Stimulated activated CD4-positive, alpha-beta T cell treated with anti-CD3 and anti-CD28 coated beads, Interleukin-2, amount 100 ng/mL, for 24 hours (primary cell): ENCODE results near the gene TAMM41.
"Not testable (repeated sequence)": the region's sequence is repeated elsewhere in the genome, so short reads cannot be mapped to it uniquely, and the experiment has no call there.

Experiments used
- DNase-seq, 2 donors: peaks; one replicate each; pipeline ENCODE4 v3.0.0-alpha.2; 2020

Gene TAMM41, protein sequence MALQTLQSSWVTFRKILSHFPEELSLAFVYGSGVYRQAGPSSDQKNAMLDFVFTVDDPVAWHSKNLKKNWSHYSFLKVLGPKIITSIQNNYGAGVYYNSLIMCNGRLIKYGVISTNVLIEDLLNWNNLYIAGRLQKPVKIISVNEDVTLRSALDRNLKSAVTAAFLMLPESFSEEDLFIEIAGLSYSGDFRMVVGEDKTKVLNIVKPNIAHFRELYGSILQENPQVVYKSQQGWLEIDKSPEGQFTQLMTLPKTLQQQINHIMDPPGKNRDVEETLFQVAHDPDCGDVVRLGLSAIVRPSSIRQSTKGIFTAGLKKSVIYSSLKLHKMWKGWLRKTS

GRCh38 chr3:11846281-11847266 is at the start of gene TAMM41:
TSS of gene TAMM41 (minus strand) at chr3:11846885. CDS start at chr3:11846636, 249 bp downstream.
- DNase-seq: peak; percentile 91 to 92

GRCh38 chr3:11878837-11879236 is 32.2 kb upstream of the TAMM41 start:
- no peak for DNase-seq

GRCh38 chr3:11874707-11875106 is 28.0 kb upstream of the TAMM41 start:
- not testable (repeated sequence) for DNase-seq

GRCh38 chr3:11863739-11864138 is 17.1 kb upstream of the TAMM41 start:
- not testable (repeated sequence) for DNase-seq

DNA sequence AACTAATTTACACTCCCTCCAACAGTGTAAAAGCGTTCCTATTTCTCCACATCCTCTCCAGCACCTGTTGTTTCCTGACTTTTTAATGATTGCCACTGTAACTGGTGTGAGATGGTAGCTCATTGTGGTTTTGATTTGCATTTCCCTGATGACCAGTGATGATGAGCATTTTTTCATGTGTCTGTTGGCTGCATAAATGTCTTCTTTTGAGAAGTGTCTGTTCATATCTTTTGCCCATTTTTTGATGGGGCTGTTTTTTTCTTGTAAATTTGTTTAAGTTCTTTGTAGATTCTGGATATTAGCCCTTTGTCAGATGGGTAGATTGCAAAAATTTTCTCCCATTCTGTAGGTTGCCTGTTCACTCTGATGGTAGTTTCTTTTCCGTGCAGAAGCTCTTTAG is 15.9 kb upstream of the TAMM41 start:
- DNase-seq: not testable (repeated sequence)

DNA sequence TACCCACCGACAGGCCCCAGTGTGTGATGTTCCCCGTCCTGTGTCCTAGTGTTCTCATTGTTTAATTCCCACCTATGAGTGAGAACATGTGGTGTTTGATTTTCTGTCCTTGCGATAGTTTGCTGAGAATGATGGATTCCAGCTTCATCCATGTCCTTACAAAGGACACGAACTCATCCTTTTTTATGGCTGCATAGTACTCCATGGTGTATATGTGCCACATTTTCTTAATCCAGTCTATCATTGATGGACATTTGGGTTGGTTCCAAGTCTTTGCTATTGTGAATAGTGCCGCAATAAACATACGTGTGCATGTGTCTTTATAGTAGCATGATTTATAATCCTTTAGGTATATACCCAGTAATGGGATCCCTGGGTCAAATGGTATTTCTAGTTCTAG is 15.5 kb upstream of the TAMM41 start:
- DNase-seq: not testable (repeated sequence)

- DNase-seq: not testable (repeated sequence)
These were observed 13.5 kb upstream of the TAMM41 start for GRCh38 chr3:11860213-11860612.

DNA sequence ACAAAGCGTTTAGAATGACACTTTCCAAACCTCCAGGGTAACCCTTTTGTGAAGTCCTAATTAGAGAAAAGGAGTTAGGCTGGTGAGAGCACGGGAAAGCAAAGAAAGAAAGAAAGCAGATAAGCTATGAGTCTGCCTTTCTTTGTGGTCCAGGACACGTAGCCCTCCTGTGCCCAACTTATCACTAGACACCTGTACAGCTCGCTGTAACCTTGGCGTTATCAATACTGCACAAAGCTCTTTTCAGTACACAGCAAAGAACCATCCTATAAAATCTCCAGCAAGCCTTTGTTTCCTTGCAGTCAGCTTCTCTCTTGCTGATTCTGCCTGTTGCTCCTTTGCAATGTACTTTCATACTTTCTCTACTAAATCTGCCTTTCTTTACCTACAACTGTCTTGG is 6.8 kb upstream of the TAMM41 start:
- no peak for DNase-seq

DNA sequence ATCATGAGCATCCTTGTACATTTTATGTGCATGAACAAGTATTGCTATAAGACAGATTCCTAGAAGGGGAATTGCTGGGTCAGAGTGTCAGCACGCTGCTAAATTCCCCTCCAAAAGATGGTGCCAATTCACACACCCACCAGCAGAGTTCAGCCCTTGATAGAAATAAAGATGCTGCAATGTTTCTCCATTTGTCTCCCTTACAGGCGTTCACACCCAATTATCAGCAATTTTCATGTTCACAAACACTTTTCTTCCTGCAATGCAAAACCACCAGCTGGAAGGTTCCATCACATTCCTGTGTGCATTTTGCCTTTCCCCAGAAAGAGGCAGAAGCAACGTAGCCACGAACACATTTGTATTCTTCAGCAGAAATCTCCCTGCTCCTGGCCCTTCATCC is 3.3 kb upstream of the TAMM41 start:
- DNase-seq: no peak

- peak; percentile 14 to 30 for DNase-seq
These were observed 922 bp upstream of the TAMM41 start for GRCh38 chr3:11847607-11848006.

DNA sequence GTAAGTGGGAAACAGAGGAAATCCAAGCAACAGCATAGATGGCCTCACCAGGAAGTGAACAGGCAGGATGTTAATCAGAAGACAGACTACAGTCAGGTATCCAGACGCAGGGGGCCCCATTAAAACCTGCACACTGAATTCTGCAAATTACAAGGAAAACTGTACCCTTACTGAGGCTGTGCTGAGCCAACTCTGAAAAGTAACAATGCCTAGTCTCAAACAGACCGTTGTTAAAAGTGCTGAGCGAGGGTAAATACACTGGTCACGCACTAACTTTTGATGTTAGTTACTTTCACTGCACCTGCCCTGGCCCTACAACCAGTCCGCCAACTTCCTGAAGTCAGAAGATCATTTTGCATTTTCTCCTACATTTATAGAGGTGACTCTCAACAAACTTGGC is 1.0 kb downstream of the TAMM41 start:
- DNase-seq: no peak

DNA sequence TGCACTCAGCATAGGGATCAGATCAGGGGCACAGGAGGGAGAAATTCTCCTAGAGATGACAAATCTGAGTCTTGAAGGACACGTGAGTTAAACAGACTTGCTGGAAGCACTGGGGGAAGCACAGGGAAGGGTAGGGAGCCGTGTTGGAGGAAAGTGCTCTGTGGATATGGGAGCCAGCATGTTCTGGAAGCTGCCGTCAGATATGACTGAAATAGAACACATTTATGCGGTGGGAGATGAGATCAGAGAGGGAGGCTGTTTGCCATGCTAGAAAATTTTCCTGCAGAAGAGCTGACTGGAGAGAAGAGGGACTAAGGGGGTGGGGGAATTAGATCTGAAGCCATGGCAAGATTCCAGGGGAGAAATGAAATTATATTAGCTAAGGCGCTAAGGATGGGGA is 1.8 kb downstream of the TAMM41 start:
- no peak for DNase-seq

GRCh38 chr3:11835028-11835639 is 11.6 kb downstream of the TAMM41 start:
- no peak for DNase-seq

DNA sequence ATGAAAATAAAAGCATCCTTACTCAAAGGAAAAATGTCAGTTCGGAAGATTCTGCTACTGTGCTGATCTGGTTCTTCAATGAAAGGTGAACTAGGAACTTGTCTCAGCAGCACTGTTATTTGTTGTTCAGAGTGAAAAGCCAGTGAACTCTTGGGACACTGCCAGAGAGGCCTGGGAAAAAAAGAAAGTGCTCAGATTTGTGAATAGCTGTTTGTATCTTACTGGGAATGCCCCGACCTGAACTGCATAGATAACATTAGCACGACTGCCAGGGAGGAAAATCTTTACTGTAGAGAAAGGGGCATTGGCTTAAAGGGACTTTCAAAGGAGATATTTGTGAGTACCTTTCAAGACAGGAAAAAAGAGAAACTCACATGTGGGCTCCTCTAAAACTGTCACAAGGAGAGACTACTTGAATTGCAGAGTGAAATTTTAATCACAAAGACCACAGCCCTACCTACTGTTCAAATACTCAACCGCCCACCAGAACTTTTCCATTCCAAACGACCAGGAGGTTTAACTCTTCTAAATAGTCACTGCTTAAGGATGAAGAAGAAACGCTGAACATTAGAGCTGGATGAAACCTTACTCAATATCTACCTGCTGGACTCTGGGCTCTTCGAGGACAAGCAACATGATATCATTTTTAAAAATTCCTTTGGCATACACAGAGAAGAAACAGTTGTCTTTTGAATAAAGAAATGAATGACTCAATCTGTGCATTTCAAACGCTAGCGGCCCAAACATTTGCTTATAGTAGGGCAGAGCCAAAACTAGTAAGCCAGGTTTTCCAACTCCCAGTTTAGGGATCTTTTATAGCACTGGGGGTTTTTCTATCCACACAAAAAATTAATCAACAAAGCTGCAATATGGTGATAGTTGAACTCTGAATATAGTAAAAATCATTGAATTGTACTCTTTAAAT is 13.4 kb downstream of the TAMM41 start:
- DNase-seq: no peak

GRCh38 chr3:11829416-11829815 is 17.3 kb downstream of the TAMM41 start:
- no peak for DNase-seq

DNA sequence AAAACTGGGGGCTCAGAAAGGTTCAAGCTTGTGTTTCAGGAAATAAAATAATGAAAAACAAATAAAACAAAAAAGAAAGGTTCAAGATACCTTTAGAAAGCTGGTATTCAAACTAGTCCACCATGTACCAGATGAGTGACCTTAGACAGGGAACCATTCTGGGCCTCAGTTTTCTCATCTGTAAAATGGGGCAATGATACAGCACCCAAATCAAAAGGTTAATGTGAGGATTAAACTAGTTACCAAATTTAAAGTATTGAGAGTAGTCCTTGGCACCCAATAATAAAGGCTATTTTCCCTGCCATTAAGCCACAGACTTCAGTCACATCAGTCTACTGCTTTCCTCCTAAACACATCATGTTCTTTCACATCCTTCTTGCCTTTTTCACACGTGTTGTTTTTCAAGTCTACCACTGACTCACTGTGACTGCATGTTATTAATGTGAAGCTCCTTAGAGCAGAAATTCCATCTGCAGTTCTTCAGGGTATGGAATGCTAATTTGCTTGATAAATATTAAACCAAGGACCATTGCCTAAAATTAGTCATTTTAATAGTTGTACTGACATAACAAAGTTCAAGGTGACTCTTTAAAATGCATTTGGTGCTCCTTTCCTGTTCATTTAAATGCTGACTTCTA is 19.9 kb downstream of the TAMM41 start:
- DNase-seq: no peak

DNA sequence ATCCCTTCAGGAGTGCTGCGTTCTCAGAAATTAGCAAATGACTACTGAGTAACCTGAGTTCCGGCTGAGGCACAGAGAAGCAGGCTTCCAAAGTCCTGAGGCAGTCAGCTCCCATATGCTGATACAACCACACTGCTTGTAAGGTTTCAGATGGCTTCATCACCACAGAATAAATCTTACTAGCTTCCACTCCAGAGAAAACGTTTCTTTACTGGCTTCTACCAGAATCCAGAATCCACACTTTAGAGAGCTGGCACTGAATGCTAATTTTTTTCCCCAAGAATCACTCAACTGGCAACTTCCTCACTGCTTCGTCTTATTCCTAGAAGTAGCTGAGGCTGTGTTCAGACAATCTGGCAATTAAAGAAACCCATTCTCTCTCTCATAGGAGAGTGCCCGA is 21.4 kb downstream of the TAMM41 start:
- DNase-seq: no peak

- peak in 1 of 2 donors; percentile 25 for DNase-seq
These were observed 26.1 kb downstream of the TAMM41 start for GRCh38 chr3:11820531-11821041.

DNA sequence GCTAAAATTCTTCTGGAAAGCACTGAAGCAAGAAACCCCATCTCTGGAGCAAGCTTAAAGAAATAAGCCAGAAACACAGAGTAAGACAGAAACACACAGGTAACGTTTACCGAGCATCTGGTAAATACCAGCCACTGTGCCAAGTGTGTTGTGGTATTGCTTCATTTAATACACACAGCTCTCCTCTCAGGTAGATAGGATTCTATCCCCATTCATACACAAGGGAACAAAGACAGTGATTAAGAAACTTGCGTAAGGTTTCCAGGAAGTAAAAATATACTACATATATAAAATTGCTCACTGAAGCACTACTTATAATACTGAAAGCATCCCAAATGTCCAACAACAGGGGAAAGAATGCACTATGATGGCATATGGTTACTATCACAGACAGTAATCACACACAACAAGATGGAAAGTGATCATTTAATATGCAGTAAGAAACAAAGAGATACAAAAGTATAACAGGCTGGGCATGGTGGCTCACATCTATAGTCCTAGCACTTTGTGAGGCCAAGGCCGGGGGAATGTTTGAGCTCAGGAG is 27.5 kb downstream of the TAMM41 start:
- DNase-seq: no peak

- no peak for DNase-seq
These were observed 28.7 kb downstream of the TAMM41 start for GRCh38 chr3:11818033-11818432.

- DNase-seq: no peak
These were observed 31.6 kb downstream of the TAMM41 start for GRCh38 chr3:11815111-11815510.
